CD4-positive, alpha-beta T cell treated with Interferon gamma for 1 hour (primary cell): ENCODE data around the gene RAPGEF3.

ENCODE experiments used
- DNase-seq: peaks from one replicate; pipeline ENCODE4 v3.0.0-alpha.2; 2020

RAPGEF3 gene

GRCh38 chr12:47790676-47791350 is 32.1 kb upstream of the RAPGEF3 start:
- DNase-seq: no peak

- DNase-seq: no peak
Observed at GRCh38 chr12:47789712-47790489, 31.2 kb upstream of the RAPGEF3 start.

GRCh38 chr12:47789141-47789540 is 30.5 kb upstream of the RAPGEF3 start:
- DNase-seq: no peak

GRCh38 chr12:47787596-47788319 is 29.1 kb upstream of the RAPGEF3 start:
- no peak for DNase-seq

- no peak for DNase-seq
Observed at GRCh38 chr12:47786662-47787280, 28.1 kb upstream of the RAPGEF3 start.

GRCh38 chr12:47785887-47786661 is 27.4 kb upstream of the RAPGEF3 start:
- no peak for DNase-seq

GRCh38 chr12:47785036-47785886 is 26.6 kb upstream of the RAPGEF3 start:
- DNase-seq: no peak

GRCh38 chr12:47783821-47784819 is 25.4 kb upstream of the RAPGEF3 start:
- DNase-seq: no peak

- no peak for DNase-seq
Observed at GRCh38 chr12:47783024-47783755, 24.5 kb upstream of the RAPGEF3 start.

- DNase-seq: no peak
Observed at GRCh38 chr12:47782372-47782770, 23.7 kb upstream of the RAPGEF3 start.

- DNase-seq: no peak
Observed at GRCh38 chr12:47781479-47782371, 23.0 kb upstream of the RAPGEF3 start.

- no peak for DNase-seq
Observed at GRCh38 chr12:47779943-47780504, 21.3 kb upstream of the RAPGEF3 start.

- DNase-seq: peak; percentile 83
Observed at GRCh38 chr12:47779301-47779942, 20.7 kb upstream of the RAPGEF3 start.

- no peak for DNase-seq
Observed at GRCh38 chr12:47778881-47779280, 20.2 kb upstream of the RAPGEF3 start.

- no peak for DNase-seq
Observed at GRCh38 chr12:47777741-47778558, 19.3 kb upstream of the RAPGEF3 start.

- no peak for DNase-seq
Observed at GRCh38 chr12:47777151-47777550, 18.5 kb upstream of the RAPGEF3 start.
